OCI-LY7 (cell line): ENCODE data around the gene PPIL6.
A peak's percentile ranks its signal among the peaks of the same experiment; 100 is the strongest.

Experiments
- CTCF ChIP-seq: fragments of 200-600 bp; sonication (generic); conservative IDR thresholded peaks from 2 replicates; pipeline ENCODE4 v1.5.1; 2014; ENCODE audit warnings: mild to moderate bottlenecking, antibody characterized with exemption, low read length, moderate library complexity, mixed read lengths
- EZH2phosphoT487 ChIP-seq: fragments of 200-600 bp; sonication (generic); IDR thresholded peaks from 2 replicates; pipeline ENCODE4 v1.6.1; 2018; ENCODE audit warnings: low read depth, borderline replicate concordance, mild to moderate bottlenecking, mixed run types, antibody characterized with exemption, low read length, moderate library complexity, mixed read lengths

- TF ChIP-seq CTCF (0 out of 2 replicates have a peak, but pooled peaks have one; percentile 29), EZH2phosphoT487 (no peak)
Observed at GRCh38 chr6:109445382-109445781, 5.0 kb upstream of the PPIL6 start.
